NCI-H1436 treated with DMSO at 0.1 percent for 48 hours (cell line): ENCODE measurements around the gene CALR.
"Not testable (repeated sequence)": the region's sequence is repeated elsewhere in the genome, so short reads cannot be mapped to it uniquely, and the experiment has no call there.

ENCODE experiments used
- DNase-seq: peaks from one replicate; lab custom pipeline; 2025; lab: John Stamatoyannopoulos, UW

Gene CALR

DNA sequence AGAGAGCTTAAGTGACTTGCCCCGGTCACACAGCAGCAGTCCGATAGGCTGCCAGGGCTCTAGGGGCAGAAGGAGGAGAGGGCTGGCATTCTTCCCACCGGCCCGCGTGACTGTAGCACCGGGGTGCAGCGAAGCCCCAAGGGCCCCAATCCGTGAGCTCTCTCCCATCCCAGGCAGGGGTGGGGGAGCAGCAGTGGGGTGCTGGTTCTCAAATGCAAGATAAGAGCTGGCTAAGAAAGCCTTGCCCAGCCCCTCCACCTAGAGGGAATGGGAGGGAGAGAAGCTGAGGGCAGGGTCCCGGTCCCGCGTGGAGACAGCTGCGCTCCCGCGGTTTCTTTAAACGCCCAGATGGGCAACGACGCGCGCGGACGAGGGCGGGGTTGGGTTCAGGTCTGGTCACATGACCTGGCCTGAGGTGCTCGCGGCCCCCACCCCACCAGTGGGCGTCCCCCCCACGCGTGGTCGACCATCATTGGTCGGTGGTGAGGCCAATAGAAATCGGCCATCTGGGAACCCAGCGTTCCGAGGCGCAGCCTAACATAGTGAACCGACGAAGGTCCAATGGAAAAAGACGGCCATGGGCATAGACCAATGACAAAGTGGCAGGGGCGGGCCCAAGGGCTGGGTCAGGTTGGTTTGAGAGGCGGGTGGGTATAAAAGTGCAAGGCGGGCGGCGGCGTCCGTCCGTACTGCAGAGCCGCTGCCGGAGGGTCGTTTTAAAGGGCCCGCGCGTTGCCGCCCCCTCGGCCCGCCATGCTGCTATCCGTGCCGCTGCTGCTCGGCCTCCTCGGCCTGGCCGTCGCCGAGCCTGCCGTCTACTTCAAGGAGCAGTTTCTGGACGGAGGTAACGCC, at the start of gene CALR:
TSS of gene CALR (plus strand) at position 683 of the 852 bp plus-strand sequence. CDS start at position 754, 71 bp downstream.
- peak; percentile 98 for DNase-seq

GRCh38 chr19:12890299-12890786, 48.1 kb upstream of the CALR start:
- not testable (repeated sequence) for DNase-seq

DNA sequence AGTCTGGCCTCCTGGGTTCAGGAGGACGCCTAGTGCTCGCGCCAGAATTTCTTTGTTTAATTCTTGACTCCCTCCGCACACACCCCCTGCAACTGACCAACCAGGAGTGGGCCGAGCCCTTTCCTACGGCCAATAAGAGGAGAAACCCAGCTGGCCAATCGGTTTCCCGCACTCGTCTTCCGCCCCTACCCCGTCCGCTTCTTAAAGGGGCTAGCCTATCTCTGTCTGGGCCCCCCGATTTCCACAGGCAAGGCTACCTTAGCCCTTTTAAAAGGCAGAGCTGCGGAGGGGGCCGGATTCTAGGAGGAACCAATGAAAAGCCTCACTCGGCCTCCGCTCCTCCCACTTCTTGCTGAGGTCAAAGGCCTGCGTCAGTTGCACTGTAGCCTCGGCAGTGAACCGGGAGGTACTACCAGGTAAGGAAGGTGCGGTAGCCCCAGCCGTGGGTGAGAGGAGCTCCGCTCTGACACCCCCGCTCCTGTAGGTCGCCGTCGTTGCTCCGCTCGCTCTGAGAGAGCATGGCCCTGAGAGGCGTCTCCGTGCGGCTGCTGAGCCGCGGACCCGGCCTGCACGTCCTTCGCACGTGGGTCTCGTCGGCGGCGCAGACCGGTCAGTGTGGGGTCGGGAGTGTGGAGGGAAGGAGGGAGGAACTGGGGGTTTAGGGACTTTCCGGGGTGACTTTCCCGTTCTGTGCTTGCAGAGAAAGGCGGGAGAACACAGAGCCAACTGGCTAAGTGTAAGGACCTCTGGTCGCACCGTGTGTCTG, 47.4 kb upstream of the CALR start, which contains the start of gene GCDH:
TSS of gene GCDH (plus strand) at position 374 of the 766 bp plus-strand sequence. CDS start at position 519, 145 bp downstream.
- peak; percentile 96 for DNase-seq

DNA sequence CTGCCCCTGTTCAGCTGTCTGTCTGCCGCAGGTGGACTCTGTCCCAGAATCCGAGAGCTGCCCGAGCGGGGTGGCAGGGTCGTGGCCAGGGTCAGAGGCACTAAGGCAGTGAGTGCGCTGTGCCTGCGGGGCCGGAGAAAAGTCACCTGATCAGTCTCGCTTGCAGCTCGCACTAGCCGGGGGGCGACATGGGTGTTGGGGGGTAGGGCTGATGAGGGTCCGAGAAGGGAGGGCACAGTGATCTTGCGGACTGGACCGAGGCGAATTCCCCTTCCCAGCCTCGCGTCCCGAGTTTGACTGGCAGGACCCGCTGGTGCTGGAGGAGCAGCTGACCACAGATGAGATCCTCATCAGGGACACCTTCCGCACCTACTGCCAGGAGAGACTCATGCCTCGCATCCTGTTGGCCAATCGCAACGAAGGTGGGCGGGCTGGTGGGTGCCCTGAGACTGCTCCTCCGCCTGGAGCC, 46.8 kb upstream of the CALR start:
- DNase-seq, result no peak

- no peak for DNase-seq
These were observed 44.8 kb upstream of the CALR start for GRCh38 chr19:12893582-12893981.

DNA sequence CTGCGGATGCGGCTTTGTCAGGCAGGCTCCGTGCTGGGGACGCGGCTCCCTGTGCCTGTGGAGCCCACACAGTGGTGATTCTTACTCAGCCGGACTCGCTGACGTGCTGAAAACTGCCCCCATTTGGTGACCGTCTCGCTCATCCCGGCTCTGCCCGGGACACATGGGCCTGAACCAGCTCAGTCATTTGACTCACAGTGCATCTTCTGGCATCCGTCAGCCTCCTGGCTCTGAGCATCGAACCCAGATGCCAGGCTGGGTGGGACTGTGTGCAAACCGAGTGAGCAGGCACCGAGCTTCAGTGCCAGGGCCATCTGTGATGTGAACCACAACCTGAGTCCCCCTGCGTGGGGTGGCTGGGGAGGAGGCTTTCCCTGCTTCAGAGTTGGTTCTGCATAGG, 41.9 kb upstream of the CALR start:
- no peak for DNase-seq

- no peak for DNase-seq
These were observed 38.4 kb upstream of the CALR start for GRCh38 chr19:12899891-12900518.

- no peak for DNase-seq
These were observed 31.2 kb upstream of the CALR start for GRCh38 chr19:12907166-12907565.

DNA sequence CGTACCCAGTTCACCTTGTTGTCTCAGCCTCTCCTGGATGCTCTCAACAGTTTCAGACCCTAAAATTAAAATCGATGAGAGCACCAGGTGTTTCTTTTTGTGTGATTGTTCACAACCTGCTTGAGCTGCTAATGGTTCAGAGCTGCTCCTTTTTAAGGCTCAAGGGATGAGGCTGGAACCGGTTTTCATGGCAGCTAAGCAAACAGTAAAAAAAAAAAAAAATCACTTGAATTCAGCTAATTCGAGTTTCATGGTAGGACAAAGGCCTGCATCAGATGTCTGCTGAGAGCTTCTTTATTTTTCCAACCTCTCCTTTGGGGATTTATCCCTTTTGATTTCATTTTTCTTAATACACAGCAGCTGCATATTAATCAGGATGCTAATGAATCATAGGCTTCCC, 25.8 kb upstream of the CALR start:
- peak; percentile 95 for DNase-seq

- peak; percentile 90 for DNase-seq
These were observed 25.3 kb upstream of the CALR start for GRCh38 chr19:12913011-12913561.

DNA sequence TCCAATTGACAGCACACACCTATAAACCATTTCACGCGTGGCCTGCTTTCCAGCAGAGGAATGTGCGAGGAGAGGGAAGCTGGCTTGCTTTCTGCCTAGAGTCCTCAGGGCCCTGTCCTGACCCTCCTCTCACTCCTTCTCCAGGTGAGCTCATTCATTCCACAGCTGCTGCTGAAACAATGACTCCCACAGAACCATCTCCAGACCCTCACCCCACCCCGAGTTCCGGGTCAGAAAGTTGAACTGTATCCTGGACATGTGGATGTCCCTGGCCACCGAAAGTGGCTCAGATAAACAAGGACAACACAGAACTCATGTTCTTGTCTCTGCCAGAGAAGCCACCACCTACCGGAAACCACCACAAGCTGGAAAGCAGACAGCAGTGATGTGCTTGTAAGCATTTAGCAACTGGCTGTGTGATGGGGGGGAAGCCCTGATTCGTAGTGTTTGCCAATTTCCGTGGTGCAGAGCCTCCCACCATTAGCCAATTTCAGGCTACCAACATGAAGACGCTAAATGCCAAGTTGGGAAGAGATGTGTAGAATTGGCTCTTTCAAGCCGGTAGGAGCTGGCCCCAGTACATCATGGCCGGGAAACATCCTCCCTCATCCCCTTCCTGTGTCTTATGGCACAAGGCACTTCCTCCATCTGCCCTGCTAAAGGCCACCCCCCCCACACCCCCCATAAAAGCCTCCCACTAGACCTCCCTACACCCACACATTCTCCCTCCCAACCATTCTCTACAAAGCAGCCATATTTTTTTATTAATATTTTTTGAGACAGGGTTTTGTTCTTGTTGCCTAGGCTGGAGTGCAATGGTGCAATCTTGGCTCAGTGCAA, 24.3 kb upstream of the CALR start:
- DNase-seq, result peak; percentile 18

GRCh38 chr19:12915860-12916259, 22.5 kb upstream of the CALR start:
- not testable (repeated sequence) for DNase-seq

- no peak for DNase-seq
These were observed 20.2 kb upstream of the CALR start for GRCh38 chr19:12918253-12918652.

DNA sequence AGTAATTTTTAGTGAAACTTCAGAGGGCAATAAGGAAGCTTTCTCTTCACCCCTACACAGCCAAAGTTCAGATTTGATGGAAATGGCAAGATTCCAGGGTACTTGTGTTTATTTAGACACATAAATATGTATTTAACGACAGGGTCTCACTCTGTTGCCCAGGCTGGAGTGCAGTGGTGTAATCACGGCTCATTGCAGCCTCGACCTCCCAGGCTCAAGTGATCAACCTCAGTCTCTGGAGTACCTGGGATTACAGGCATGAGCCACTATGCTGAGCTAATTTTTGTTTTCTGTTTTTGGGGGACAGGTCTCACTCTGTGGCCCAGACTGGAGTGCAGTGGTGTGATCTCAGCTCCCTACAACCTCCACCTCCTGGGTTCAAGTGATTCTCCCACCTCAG, 17.4 kb upstream of the CALR start:
- no peak for DNase-seq

DNA sequence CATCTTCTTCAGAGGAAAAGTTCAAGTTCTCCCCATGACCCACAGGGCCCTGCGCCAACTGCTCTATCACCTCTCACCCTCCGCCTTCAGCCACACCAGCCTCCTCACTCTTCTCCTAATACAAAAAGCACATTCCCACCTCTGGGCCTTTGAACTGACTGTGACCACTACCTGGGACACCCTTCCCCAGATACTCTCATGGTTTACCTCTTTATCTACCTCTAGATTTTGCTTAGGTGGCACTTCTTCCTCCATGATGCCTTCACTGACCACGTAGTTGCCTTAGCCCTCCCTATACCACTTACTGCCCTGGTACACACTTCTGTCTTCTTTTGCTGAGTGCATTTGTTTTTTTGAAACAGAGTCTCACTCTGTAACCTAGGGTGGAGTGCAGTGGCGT, 15.4 kb upstream of the CALR start:
- DNase-seq, result no peak

GRCh38 chr19:12924621-12925310, 13.6 kb upstream of the CALR start:
- no peak for DNase-seq

DNA sequence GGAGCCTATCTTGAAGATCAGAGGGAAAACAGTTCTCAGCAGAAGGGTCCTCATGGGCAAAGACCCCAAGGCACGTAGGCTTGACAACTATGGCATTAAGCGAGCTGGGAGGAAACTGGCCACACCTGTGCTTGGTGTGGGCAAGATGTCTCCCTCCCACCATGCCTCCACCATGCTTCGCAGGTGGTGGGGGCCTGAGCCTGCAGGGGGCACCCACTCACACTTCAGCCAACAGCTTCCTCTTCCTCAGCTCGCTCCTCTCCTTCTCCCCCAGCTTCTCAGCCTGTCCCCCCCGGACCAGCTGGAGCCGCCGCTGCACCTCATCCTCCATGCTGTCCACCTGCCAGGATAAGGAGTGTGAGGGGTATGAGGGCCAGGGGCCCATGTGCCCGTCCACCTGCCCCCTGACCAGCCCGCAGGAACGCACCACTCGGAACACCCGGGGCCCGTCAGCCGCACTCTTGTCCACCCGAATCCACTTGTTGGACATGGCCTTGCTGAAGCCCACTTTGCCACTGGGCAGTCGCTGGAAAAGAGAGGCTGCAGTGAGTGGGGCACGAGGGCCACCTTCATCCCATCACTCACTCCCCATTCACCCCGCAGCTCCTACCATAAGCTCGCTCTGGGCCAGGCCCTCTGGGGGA, 8.3 kb upstream of the CALR start:
- no peak for DNase-seq

DNA sequence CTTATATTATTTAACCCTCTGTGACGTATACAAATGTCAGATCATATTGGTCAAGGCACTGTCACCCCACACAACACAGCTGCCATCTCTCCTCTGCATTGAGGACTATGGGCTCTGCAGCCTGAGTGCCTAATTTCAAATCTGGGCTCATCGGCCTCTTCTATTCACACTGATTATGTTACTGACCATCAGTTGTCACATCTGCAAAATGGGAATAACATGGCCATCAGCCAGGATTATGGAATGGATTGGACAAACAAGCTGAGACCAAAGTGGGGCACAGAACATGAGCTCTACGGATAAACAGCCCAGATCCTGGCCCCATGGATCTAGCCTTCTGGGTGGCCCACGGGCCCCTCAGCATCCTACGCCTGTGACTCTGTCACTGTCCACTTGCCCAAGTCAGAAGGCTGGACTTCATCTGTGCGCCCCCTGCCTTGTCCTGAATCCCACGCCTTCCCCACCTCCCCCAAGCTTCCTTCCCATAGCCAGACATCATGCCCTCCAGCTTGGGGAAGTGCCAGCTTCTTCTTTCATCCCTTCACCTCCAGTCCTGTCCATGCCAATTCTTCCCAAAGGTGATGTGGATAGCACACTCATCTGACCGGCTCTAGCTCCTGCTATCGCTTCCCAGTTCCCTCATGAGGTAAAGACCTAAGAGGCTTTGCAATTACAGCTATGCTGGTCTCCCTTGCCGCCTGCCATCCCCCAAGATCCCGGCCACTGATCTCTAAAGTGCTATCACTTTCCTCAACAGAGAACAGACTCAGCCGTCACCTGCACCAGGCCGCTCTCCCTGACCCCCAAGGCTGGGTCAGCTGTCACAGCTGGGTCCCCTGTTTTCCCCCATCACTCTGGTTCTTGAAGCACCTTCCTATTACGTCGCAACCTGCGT, 5.8 kb upstream of the CALR start:
- no peak for DNase-seq
